ENCODE data around the gene JAKMIP1.

GRCh38 chr4:6161921-6162464, 38.4 kb downstream of the JAKMIP1 start:
- TF ChIP-seq CTCF (IDR thresholded peaks at IDR 0.05) (no peak), POLR2AphosphoS5 (IDR thresholded peaks at IDR 0.05) (no peak), POLR2A (IDR thresholded peaks at IDR 0.05) (no peak)
